Activated CD4-positive, CD25-positive, alpha-beta regulatory T cell treated with anti-CD3 and anti-CD28 coated beads, Interleukin-2, amount 50 U/mL, for 24 hours (primary cell): ENCODE results near the gene PEX14.
"Not testable (repeated sequence)": the region's sequence is repeated elsewhere in the genome, so short reads cannot be mapped to it uniquely, and the experiment has no call there.

Experiments used
- ATAC-seq, 2 donors: fragments of 150-1000 bp; cut with Tn5 transposase; one replicate each; pipeline ENCODE4 v1.10.0; 2021; ENCODE audit warnings: mild to moderate bottlenecking in 1 of 2, moderate library complexity in 1 of 2

PEX14 gene

GRCh38 chr1:10474613-10475507 is at the start of gene PEX14:
TSS of gene PEX14 (plus strand) at chr1:10474950. CDS start at chr1:10474967, 17 bp downstream.
- ATAC-seq, result peak; percentile 87 to 88

GRCh38 chr1:10425826-10426534 is 48.8 kb upstream of the PEX14 start:
- not testable (repeated sequence) for ATAC-seq

GRCh38 chr1:10426535-10426848 is 48.3 kb upstream of the PEX14 start:
- ATAC-seq, result not testable (repeated sequence)

- no peak for ATAC-seq
Measured at GRCh38 chr1:10428984-10429383, 45.8 kb upstream of the PEX14 start.

- peak in 1 of 2 donors; percentile 6 for ATAC-seq
Measured at GRCh38 chr1:10429868-10430215, 44.9 kb upstream of the PEX14 start.

GRCh38 chr1:10430216-10431069 is 44.3 kb upstream of the PEX14 start, which contains the start of gene CENPS:
TSS of gene CENPS (plus strand) at chr1:10430433. CDS start at chr1:10430518, 85 bp downstream.
- peak; percentile 84 to 87 for ATAC-seq

- peak; percentile 0 to 3 for ATAC-seq
Measured at GRCh38 chr1:10431070-10431730, 43.5 kb upstream of the PEX14 start.

- no peak for ATAC-seq
Measured at GRCh38 chr1:10432910-10433700, 41.6 kb upstream of the PEX14 start.

GRCh38 chr1:10433790-10434189 is 41.0 kb upstream of the PEX14 start:
- no peak for ATAC-seq

- no peak for ATAC-seq
Measured at GRCh38 chr1:10434590-10434989, 40.2 kb upstream of the PEX14 start.

GRCh38 chr1:10437052-10437451 is 37.7 kb upstream of the PEX14 start:
- no peak for ATAC-seq

GRCh38 chr1:10438677-10439163 is 36.0 kb upstream of the PEX14 start:
- ATAC-seq, result no peak

GRCh38 chr1:10440305-10440704 is 34.4 kb upstream of the PEX14 start:
- ATAC-seq, result no peak

- ATAC-seq, result no peak
Measured at GRCh38 chr1:10440794-10441193, 34.0 kb upstream of the PEX14 start.

- ATAC-seq, result no peak
Measured at GRCh38 chr1:10444248-10444647, 30.5 kb upstream of the PEX14 start.

- peak; percentile 61 to 89 for ATAC-seq
Measured at GRCh38 chr1:10444795-10445397, 29.9 kb upstream of the PEX14 start.

- ATAC-seq, result no peak
Measured at GRCh38 chr1:10446790-10447422, 27.8 kb upstream of the PEX14 start.

GRCh38 chr1:10449751-10450150 is 25.0 kb upstream of the PEX14 start, which contains the start of gene CORT:
TSS of gene CORT (plus strand) at chr1:10450031. CDS start at chr1:10450224, 193 bp downstream.
- no peak for ATAC-seq

- no peak for ATAC-seq
Measured at GRCh38 chr1:10450156-10450814, 24.5 kb upstream of the PEX14 start.

GRCh38 chr1:10450836-10451235 is 23.9 kb upstream of the PEX14 start:
- ATAC-seq, result no peak
